ENCODE results near the gene CENPT. TPM values are rescaled to one million over a fixed set of nuclear protein-coding genes. Genes with fewer than 3 reads are reported as not detected.

The CENPT gene
- total and polyA plus RNA-seq, 2 of the 13 experiments (the other 11 are each of a cell fraction or from before 2014, with no cell fraction given) = 40.9 to 43.3 TPM

DNA sequence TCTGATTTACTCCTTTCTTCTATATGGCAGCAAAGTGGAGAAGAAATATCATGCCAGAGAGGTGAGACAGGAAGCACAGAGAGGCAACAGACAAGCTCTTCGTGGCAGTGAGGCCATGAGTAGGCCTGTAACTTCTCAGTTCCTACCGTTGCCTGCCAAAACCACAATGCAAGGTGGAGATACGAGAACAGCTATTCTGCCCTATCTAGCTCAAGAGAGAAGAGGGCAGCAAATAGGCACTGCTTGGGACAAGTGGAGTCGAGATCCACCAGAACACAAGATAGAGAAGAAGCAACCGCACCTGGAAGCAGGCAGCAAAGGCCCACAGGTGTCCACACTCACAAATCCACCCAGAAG lies 66.0 kb downstream of the CENPT start (continued):
- TF ChIP-seq ZBTB26 (CRISPR knock-in tag; IDR thresholded peaks at IDR 0.05; ENCODE audit: borderline replicate concordance) = no peak
- no peak for TF ChIP-seq ZNF720 (CRISPR knock-in tag; IDR thresholded peaks at IDR 0.05)
- no peak for TF ChIP-seq RCOR2 (CRISPR knock-in tag; IDR thresholded peaks at IDR 0.05)
- TF ChIP-seq, protein P1, sequence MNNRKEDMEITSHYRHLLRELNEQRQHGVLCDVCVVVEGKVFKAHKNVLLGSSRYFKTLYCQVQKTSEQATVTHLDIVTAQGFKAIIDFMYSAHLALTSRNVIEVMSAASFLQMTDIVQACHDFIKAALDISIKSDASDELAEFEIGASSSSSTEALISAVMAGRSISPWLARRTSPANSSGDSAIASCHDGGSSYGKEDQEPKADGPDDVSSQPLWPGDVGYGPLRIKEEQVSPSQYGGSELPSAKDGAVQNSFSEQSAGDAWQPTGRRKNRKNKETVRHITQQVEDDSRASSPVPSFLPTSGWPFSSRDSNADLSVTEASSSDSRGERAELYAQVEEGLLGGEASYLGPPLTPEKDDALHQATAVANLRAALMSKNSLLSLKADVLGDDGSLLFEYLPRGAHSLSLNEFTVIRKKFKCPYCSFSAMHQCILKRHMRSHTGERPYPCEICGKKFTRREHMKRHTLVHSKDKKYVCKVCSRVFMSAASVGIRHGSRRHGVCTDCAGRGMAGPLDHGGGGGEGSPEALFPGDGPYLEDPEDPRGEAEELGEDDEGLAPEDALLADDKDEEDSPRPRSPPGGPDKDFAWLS (CRISPR knock-in tag; IDR thresholded peaks at IDR 0.05; ENCODE audit: borderline replicate concordance) = no peak
- no peak for TF ChIP-seq PHF8 (CRISPR knock-in tag; IDR thresholded peaks at IDR 0.05)
- no peak for TF ChIP-seq ZBTB43 (CRISPR knock-in tag; conservative IDR thresholded peaks at IDR 0.05)
- TF ChIP-seq NFE2L1 (CRISPR knock-in tag; IDR thresholded peaks at IDR 0.05; ENCODE audit: borderline replicate concordance) = no peak
- TF ChIP-seq ZC3H4 (CRISPR knock-in tag; IDR thresholded peaks at IDR 0.05; ENCODE audit: borderline replicate concordance) = no peak
- no peak for TF ChIP-seq SALL1 (CRISPR knock-in tag; IDR thresholded peaks at IDR 0.05)
